HG03175 (cell line): ENCODE measurements around the gene MYOZ1.
"Not testable (repeated sequence)": the region's sequence is repeated elsewhere in the genome, so short reads cannot be mapped to it uniquely, and the experiment has no call there.

Source experiments
- ATAC-seq: cut with Tn5 transposase; IDR thresholded peaks from one replicate; pipeline ENCODE4 v1.9.1; 2021; ENCODE audit warnings: mild to moderate bottlenecking, moderate library complexity; ENCODE audit not compliant: unreplicated experiment

MYOZ1 gene, protein sequence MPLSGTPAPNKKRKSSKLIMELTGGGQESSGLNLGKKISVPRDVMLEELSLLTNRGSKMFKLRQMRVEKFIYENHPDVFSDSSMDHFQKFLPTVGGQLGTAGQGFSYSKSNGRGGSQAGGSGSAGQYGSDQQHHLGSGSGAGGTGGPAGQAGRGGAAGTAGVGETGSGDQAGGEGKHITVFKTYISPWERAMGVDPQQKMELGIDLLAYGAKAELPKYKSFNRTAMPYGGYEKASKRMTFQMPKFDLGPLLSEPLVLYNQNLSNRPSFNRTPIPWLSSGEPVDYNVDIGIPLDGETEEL

DNA sequence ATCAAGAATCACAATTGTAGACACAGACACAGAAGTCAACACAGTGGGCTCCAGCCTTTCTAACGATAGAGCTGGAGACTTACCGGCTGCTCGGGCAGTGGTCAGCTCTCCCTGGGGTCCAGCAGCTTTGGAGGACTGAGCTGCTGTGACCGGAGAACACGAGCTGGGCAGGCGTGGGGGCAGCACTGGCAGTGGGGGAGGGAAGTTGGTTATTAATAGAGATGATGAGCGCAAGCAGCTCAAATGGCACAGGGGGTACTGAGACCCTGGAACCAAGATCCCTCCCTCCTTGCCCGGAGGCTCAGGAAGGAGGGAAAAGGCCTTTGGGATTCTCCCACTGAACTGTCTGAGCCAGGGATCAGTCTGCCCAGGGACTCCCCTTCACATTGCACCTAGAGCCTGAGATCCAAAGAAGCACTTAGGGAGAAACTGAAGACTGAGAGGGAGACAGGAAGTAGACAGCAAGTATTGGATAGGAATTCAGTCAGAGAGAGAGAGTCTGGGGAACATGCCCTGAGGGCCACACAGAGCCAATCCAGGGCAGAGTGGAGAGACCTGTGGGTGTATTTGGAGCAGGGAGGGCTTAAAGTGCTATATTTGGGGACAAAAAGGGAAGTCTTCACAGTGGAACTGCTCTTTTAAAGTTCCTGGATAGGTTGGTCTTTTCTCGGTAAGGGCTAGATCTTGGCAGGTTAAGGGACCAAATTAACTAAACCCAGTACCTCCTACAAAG lies at the start of gene MYOZ1:
Gene MYOZ1, minus strand, starts transcription at position 147 of the 733 bp plus-strand sequence. CDS start 1,457 bp downstream, outside the sequence.
- no peak for ATAC-seq

DNA sequence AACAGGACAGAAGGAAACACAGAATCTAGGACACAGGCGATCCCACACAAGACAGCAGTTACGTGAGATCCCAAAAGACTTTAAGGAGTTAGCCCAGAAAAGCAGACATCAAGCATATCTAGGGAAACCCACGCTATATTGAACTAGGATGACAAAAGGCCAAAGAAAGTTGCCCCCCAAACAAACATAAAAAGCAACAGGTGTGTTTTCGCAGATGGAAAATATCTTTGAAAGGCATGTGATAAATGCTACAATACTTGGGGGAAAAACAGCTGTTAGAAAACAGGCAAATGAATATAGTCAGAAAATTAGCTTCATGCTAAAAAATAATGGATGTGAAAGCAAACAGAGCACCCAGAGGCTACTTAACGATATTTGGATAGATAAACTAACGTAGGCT lies 49.5 kb upstream of the MYOZ1 start:
- ATAC-seq = not testable (repeated sequence)

DNA sequence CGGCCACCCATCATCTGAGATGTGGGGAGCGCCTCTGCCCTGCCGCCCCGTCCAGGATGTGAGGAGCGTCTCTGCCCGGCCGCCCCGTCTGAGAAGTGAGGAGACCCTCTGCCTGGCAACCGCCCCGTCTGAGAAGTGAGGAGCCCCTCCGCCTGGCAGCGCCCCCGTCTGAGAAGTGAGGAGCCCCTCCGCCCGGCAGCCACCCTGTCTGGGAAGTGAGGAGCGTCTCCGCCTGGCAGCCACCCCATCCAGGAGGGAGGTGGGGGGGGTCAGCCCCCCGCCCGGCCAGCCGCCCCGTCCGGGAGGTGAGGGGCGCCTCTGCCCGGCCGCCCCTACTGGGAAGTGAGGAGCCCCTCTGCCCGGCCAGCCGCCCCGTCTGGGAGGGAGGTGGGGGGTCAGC lies 48.3 kb upstream of the MYOZ1 start:
- ATAC-seq = not testable (repeated sequence)

DNA sequence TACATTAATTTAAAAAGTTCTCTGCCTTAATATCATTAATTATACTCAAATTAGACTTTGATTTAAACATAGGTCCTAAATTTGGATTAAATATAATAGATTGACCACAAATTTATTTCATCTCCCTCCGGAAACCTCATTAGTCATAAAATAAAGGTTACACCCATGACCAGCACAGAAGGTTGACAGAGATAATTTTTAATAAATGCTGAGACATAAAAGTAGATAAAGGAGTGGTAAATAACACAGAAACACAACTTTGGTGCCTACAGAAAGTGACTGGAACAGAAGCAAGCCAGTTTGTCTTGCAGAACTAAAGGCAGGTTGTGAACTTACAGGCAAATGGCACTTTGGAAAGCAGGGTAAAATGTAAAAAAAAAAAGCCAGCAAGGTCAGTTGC lies 46.4 kb upstream of the MYOZ1 start:
- not testable (repeated sequence) for ATAC-seq

DNA sequence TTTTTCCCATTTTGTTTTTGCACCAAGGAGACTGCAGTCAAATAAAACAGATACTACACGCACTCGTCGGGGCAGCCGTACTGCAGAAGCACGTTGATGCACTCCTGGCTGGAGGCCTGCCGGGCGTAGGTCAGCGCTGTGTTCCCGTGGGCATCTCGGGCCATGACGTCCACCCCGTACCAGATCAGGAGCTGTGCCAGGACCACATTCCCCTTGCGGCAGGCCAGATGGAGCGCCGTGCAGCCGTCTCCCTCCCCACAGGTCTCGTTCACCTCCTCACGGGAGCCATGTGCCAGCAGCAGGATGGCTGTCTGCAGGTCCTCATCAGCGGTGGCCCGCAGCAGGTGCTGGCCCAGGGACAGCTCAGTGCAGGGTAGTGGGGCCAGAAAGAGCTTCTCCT lies 33.3 kb upstream of the MYOZ1 start:
- not testable (repeated sequence) for ATAC-seq

DNA sequence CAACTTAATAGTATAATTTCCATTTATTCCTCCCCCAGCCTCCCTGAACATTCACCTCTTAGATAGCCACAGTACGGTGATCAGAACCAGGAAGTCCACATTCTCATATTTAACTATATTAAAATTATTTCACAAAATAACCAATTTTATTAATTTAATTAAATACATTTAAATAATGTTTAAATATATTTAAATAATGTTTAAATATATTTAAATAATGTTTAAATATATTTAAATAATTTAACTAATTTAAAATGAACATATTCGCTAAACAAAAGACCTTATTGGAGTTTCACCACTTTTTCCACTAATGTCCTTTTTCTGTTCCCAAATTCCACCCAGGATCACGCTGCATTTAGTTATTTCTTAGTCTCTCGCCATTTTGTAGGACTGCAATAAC lies 27.1 kb upstream of the MYOZ1 start:
- ATAC-seq = not testable (repeated sequence)

DNA sequence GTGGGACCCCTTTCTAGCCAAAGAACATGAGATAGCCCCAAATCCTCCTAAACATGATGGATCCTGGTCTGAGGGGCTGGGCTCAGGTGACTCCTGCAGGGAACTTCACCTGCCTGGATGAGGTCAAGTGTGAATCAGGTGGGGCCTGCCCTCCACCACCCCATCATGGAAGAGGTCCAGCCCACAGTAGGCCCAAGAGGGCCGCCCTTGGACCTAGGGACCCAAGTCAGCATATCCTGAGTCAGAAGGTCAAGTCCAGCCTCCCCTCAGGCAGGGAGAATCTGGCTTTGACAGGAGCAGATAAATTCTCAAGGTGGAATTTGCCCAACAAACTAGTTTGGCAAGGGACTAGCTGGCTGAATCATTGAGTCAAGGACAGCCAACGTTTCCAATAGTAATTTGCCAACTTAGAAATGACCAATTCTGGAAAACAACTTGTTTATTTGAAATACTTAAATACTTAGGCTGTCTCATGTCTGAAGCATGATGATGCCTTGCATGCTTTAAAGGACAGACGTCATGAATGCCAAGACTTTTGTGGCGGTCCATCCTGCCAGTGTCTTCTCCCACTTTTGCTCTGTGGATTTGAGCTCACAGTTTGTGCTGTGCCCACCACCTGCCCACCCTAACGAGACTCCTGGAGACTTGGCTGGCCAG lies 25.0 kb upstream of the MYOZ1 start:
- ATAC-seq = not testable (repeated sequence)

DNA sequence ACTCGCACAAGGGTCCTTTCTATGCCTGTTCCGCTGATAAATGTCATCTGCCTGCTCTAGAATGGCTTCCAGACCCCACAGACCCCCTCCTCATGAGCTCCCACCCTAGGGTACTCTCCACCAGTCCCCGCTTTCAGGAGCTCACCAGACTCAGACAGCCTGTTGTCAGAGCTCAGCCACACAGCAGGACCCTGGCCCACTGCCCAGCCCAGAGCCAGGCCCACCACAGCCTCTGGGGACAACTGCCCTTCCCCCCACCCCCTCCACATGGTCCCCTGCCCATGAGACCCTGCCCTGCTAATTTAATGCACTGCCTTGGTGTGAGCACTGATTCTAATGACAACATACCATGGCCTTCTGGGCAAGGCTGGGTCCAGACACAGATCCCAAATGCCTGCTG lies 24.3 kb upstream of the MYOZ1 start:
- not testable (repeated sequence) for ATAC-seq

DNA sequence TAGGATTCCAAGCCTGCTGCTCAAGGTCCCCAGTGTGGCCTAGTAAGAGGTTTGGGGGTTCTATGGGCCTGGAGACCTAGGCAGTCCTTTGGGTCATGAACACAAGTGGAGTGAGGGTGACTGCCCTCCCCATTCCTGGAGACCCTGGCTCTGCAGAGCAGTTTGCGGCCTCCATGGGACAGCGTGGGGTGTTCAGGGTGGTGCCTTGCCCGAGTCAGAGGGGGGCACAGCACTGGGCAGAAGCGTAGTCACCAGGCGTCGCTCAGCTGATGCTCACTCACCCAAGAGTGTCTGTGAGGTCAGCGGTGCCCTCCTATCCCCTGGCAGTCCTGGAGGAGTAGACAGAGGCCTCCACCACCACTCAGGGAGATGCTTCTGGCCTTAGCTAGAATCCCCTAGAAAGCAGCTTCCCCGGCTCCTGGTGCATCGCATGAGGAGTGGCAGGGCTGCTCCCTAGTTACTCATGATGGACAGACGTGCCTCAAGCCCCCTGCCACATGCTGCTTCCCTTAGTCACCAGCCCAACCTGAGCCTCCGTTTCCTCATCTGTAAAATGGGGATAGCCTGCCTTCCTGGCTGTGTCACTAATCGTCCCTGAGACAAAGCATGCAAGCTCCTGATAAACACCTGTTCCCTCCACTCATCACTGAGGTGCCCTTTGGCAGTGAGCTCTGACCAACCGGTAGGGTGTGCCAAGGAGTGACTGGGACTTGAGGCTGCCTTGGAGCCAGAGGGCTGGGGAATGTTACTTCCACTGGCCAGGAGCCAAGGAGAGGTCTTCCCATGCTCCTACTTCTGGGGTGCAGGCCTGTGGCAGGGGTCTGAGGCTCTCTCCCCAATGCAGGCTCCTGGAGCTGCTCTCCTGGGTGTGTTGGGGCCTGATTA lies 23.1 kb upstream of the MYOZ1 start:
- not testable (repeated sequence) for ATAC-seq

DNA sequence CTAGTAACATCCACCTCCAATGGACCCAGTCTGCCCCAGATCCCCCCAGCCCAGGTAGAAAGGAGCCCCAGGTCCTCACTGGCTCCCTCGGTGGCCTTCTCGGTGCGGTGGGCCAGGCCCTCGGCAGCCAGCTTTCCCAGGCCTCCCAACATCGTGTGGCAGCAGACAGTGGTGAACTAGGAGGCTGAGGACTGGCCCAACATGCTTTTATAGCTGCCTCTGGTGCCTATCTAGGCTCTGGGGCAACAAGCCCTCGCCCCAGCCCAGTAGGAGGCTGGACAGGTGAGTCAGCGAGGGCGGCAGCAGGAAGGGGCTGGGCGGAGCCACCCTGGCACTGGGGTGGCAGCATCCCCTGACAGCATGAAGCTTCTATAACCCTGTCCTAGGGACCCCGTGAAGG lies 22.3 kb upstream of the MYOZ1 start:
- not testable (repeated sequence) for ATAC-seq

DNA sequence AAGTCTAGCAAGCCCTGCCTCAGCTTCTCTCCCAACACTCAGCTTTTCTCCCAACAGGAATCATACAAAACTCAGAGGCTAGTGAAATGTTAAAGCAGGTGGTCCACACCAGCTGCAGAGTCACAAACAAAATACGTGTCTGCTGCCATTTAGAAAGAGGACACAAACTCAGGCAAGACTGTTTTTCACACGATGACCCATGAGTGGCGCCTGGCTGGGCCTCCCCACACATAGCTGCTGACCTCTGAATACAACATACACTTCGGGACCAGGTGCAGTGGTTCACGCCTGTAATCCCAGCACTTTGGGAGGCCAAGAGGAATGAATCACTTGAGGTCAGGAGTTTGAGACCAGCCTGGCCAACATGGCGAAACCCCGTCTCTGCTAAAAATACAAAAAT lies 21.4 kb upstream of the MYOZ1 start:
- ATAC-seq = not testable (repeated sequence)

DNA sequence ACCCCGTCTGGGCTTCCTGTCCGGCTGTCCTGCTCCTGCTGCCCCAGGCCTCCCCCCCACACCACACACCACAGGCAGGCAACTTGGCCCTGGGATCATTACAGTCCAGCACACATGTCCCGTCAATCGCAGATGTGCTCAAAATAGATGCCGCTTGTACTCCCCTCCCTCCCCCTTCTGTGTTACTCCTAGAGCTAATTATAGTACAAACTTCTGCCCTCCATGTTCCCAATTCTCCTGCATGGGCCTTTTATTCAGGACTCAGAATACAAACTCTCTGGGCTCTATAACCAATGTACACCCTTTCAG lies 14.7 kb upstream of the MYOZ1 start, which contains the start of gene SYNPO2L:
Gene SYNPO2L, minus strand, starts transcription at position 40 of the 309 bp plus-strand sequence. CDS start 107 bp downstream, outside the sequence.
- no peak for ATAC-seq

DNA sequence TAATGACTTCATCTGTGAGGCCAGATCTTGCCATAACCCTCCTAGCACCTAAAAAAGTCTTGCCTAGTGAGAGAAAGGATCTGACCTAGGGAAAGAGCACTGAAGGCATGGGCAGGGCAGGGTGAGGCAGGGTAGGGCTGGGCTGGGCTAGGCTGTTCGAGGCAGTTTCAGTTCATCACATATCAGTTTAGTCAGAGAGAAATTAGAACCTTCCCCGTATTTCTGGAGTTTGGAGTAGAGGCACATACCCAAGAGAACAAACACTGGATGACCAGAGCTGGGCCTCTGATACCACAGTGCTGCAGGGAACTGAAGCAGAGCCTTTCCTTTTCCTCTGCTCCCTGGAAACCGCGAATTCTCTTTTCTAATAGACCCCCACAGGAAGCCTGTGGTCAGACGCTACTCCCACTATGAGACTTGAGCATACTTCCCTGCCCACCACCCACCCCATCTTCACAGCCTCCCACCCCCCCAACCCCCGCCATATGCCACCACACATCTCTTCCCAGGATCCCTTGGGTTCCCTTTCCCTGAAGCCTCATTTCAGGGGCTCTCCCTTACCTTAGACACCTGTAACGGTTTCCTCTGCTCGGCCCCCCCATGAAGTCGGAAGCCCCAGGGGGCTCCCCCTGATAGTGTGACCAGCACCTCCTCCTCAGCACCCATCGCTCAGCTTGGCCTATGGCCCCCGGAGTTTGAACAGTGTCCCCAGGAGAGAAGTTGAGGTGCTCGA lies 14.1 kb upstream of the MYOZ1 start:
- no peak for ATAC-seq

DNA sequence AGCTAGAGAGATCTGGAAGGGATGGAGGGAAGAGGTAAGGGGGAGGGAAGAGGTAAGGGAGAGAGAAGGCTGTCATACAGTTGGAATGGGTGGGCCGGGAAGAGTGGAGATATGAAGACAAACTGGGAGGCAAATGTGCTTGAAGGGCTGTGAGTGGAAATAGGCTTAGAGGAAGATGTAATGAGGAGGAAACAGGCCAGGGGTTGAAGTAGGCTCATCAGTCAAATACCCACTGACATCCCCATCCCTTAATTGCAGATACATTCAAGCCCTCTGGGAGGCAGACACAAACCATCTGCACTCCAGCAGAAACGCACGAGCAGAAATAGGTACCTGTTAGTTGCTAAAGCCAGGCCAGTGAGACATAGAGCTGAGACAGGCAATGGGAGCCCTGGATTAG lies 12.4 kb upstream of the MYOZ1 start:
- ATAC-seq = no peak

DNA sequence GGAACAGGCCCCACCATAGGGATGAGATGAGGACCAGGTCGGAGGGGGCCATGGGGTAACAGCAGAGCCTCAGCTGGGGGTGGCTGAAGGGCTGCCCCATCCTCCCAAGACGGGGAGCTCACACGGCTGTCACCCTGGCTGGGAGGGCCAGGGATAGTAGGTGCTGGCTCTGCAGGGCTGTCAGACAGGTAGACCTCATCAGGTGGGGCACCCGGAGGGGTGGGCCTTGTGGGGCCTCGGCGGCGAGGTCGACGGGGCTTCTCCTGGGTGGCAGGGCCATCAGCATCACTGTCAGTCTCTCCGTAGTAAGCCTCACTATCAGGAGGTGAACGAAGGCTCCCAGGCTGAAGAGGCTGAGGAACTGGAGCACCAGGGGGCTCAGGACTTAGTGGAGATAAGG lies 11.9 kb upstream of the MYOZ1 start:
- no peak for ATAC-seq

DNA sequence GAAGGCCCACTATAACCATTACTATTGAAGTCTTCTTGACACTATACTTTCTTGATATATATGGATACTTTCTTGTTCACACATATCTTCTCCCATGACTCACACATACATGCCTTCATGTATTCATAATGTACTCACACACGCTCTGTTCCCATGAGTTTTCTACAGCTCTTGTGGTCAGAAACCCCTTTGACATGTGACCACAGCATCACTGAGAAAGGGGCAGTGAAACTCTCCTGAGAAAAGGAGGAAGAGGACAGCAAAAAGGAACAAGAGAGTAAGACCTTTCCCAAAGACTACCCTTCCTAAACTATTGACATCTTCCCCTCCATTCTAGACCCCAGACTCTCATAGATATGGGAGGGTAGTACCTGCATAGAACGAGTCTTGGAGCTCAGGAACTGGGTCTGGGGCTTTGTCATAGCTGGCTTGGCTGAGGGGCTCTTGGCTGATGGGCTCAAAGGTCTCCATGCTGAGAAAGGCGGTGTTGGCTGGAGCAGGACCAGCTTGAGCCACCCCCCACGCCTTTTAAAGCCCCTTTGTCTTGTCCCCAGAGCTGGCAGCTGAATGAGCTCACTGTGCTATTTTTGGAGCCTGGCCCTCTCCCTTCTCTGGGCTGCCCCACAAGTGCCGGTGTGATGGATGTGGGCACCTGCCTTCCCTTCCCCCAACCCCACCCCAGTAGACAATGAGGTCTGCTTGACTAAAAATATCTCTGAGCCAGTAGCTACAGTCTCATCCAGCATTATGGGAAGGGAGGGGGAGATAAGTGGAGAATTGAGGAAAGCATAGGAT lies 9.5 kb upstream of the MYOZ1 start:
- ATAC-seq = no peak

DNA sequence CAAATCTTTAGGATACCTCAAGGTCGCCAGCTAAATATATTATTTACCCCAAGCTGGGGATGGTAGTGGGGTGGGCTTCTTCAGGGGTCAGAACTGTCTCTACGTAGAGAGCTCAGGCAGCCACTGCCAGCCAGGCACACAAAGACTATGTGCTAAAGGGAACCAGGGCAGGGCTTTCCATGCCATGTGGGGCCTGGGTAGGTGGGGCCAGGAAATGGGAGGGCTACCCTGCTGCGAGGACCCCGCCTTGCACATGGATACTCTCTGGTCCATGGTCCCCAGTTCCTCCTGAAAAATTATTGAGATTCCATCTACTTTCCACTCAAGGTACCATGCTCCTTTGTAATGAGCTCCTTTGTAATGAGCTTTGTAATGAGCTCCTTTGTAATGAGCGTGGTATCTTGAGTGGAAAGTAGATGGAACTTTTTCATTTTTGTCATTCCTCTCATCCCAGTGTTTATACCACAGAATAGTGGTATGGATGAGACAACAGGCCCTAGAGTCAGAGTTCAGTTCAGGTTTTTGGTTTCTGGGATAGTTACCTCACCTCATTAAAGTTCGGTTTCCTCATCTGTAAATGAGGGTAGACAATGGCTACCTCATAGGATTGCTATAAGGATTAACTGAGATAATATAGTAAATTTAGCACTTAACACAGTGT lies 8.7 kb upstream of the MYOZ1 start:
- no peak for ATAC-seq

DNA sequence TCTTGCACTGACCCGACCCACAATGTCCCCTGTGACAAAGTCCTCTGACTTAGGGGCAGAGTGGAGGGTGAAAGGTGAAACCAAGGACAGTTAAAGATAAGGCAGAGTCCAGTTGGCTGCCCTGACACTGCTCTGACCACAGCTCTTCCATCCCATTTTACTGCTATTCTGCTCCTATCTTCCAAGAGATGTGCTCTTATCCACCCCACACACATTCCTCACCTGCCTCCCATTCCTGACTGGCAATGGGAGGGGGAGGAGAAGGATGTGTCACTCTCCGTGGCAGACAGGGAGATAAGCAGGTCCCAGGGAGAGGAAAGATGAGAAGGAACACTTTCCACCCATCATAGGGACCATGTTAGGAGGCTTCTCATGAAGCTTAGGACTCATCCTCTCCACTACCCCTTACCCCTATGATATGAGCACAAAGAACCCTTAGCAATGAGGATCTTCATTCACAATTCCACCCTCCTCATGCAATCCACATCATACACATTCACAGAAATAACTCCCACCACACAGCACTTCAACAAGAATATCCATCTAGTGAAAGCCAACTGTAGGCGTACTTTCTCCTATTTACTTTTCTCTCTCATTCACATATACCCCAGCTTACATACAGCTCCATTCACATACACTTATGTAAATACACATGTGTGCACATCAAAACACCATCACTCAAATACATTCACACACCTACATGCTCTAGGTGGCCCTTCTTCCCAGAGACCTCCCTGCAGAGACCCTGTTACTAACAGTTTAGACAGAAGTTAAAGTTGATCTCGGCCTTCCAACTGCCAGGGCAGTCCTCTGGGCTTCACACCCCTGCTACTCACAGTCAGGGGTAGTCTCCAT lies 7.9 kb upstream of the MYOZ1 start:
- no peak for ATAC-seq
